ENCODE data around the gene ARMH4. TPM values are rescaled to one million over a fixed set of nuclear protein-coding genes. Genes with fewer than 3 reads are reported as not detected.

The ARMH4 gene
- total and polyA plus RNA-seq, 5 experiments from 2014 or later, result not detected

- H3K36me3 Mint-ChIP-seq, result no peaks in the 10 kb centered on the region
- H3K9me3 Mint-ChIP-seq, result no peaks in the 10 kb centered on the region
- no peak for ATAC-seq
- no peak overlapping the region for H3K4me3 Mint-ChIP-seq
- DNase-seq, result no peak
- H3K27ac Mint-ChIP-seq, result no peak overlapping the region
- peaks cover 6 to 30% (median 11%) of the 10 kb centered on the region in 5 donors for H3K27me3 Mint-ChIP-seq
- no peaks in the 10 kb centered on the region for H3K4me1 Mint-ChIP-seq
- POLR2A ChIA-PET, result no interaction called here
These were observed 165.0 kb downstream of the ARMH4 start for GRCh38 chr14:57987051-57987450.

- H3K4me3 Mint-ChIP-seq, result no peak overlapping the region
- H3K27ac Mint-ChIP-seq, result no peak overlapping the region
- POLR2A ChIA-PET, result no interaction called here
- peaks cover 0 to 23% (median 8%) of the 10 kb centered on the region in 5 donors for H3K27me3 Mint-ChIP-seq
- DNase-seq (no peak), ATAC-seq (no peak)
- H3K36me3 Mint-ChIP-seq, result no peaks in the 10 kb centered on the region
- peaks cover 0 to 1% (median 0%) of the 10 kb centered on the region in 9 donors for H3K9me3 Mint-ChIP-seq
- H3K4me1 Mint-ChIP-seq, result no peaks in the 10 kb centered on the region
These were observed 169.0 kb downstream of the ARMH4 start for GRCh38 chr14:57982804-57983634.

GRCh38 chr14:57981817-57982560 lies 170.0 kb downstream of the ARMH4 start:
- no peaks in the 10 kb centered on the region for H3K36me3 Mint-ChIP-seq
- peaks cover 0 to 23% (median 8%) of the 10 kb centered on the region in 5 donors for H3K27me3 Mint-ChIP-seq

GRCh38 chr14:57979376-57980048 lies 172.5 kb downstream of the ARMH4 start:
- peaks cover 0 to 1% (median 0%) of the 10 kb centered on the region in 9 donors for H3K9me3 Mint-ChIP-seq
- H3K4me1 Mint-ChIP-seq, result no peaks in the 10 kb centered on the region
- DNase-seq (no peak), ATAC-seq (no peak)
- POLR2A ChIA-PET, result no interaction called here
- H3K4me3 Mint-ChIP-seq, result no peak overlapping the region
- H3K27me3 Mint-ChIP-seq, result peaks cover 1 to 22% (median 9%) of the 10 kb centered on the region in 5 donors
- H3K27ac Mint-ChIP-seq, result no peak overlapping the region
- no peaks in the 10 kb centered on the region for H3K36me3 Mint-ChIP-seq

More at GRCh38 chr14:57981817-57982560, 170.0 kb downstream of the ARMH4 start:
- DNase-seq, result no peak
- no peak overlapping the region for H3K27ac Mint-ChIP-seq
- H3K4me3 Mint-ChIP-seq, result no peak overlapping the region
- no peaks in the 10 kb centered on the region for H3K4me1 Mint-ChIP-seq
- H3K9me3 Mint-ChIP-seq, result peaks cover 0 to 1% (median 0%) of the 10 kb centered on the region in 9 donors
- no peak for ATAC-seq
- POLR2A ChIA-PET, result no interaction called here

GRCh38 chr14:57976701-57977100 lies 175.3 kb downstream of the ARMH4 start:
- DNase-seq, result no peak
- Mint-ChIP-seq H3K4me1 (no peaks in the 10 kb centered on the region), H3K4me3 (no peak overlapping the region), H3K27me3 (peaks cover 0 to 19% (median 3%) of the 10 kb centered on the region in 5 donors), H3K9me3 (peaks cover 0 to 1% (median 0%) of the 10 kb centered on the region in 9 donors), H3K36me3 (no peaks in the 10 kb centered on the region), H3K27ac (no peak overlapping the region)
- no peak for ATAC-seq
- POLR2A ChIA-PET, result no interaction called here

GRCh38 chr14:57974896-57975295 lies 177.1 kb downstream of the ARMH4 start:
- no peak overlapping the region for H3K4me3 Mint-ChIP-seq
- H3K36me3 Mint-ChIP-seq, result no peaks in the 10 kb centered on the region
- no peak overlapping the region for H3K27ac Mint-ChIP-seq
- peaks cover 0 to 21% (median 5%) of the 10 kb centered on the region in 5 donors for H3K27me3 Mint-ChIP-seq
- no peaks in the 10 kb centered on the region for H3K4me1 Mint-ChIP-seq
- DNase-seq, result no peak
- peaks cover 0 to under 1% (median 0%) of the 10 kb centered on the region in 9 donors for H3K9me3 Mint-ChIP-seq
- ATAC-seq, result no peak
- POLR2A ChIA-PET, result no interaction called here

- ATAC-seq, result no peak
- peaks cover 4 to 15% (median 5%) of the 10 kb centered on the region in 5 donors for H3K27me3 Mint-ChIP-seq
These were observed 181.4 kb downstream of the ARMH4 start for GRCh38 chr14:57970594-57970993.

GRCh38 chr14:57970175-57970574 lies 181.8 kb downstream of the ARMH4 start:
- no peaks in the 10 kb centered on the region for H3K36me3 Mint-ChIP-seq
- no peaks in the 10 kb centered on the region for H3K4me1 Mint-ChIP-seq
- ATAC-seq, result no peak
- no peak overlapping the region for H3K4me3 Mint-ChIP-seq
- H3K27me3 Mint-ChIP-seq, result peaks cover 4 to 15% (median 5%) of the 10 kb centered on the region in 5 donors
- no peak for DNase-seq
- no peaks in the 10 kb centered on the region for H3K9me3 Mint-ChIP-seq
- POLR2A ChIA-PET, result no interaction called here
- no peak overlapping the region for H3K27ac Mint-ChIP-seq

More at GRCh38 chr14:57970594-57970993, 181.4 kb downstream of the ARMH4 start:
- Mint-ChIP-seq H3K9me3 (no peaks in the 10 kb centered on the region), H3K4me3 (no peak overlapping the region), H3K27ac (no peak overlapping the region), H3K4me1 (no peaks in the 10 kb centered on the region), H3K36me3 (no peaks in the 10 kb centered on the region)
- POLR2A ChIA-PET, result no interaction called here
- no peak for DNase-seq

GRCh38 chr14:57963071-57963470 lies 188.9 kb downstream of the ARMH4 start:
- H3K27ac Mint-ChIP-seq, result no peak overlapping the region
- no peak overlapping the region for H3K4me3 Mint-ChIP-seq
- POLR2A ChIA-PET, result no interaction called here
- DNase-seq (no peak), ATAC-seq (no peak)
- H3K36me3 Mint-ChIP-seq, result no peaks in the 10 kb centered on the region
- H3K27me3 Mint-ChIP-seq, result peaks cover 4 to 42% (median 20%) of the 10 kb centered on the region in 5 donors
- H3K4me1 Mint-ChIP-seq, result no peaks in the 10 kb centered on the region
- no peaks in the 10 kb centered on the region for H3K9me3 Mint-ChIP-seq

GRCh38 chr14:57962325-57963035 lies 189.5 kb downstream of the ARMH4 start:
- POLR2A ChIA-PET, result no interaction called here
- Mint-ChIP-seq H3K27ac (no peak overlapping the region), H3K27me3 (peaks cover 4 to 42% (median 20%) of the 10 kb centered on the region in 5 donors), H3K4me3 (no peak overlapping the region), H3K36me3 (no peaks in the 10 kb centered on the region), H3K9me3 (peaks cover 0 to under 1% (median 0%) of the 10 kb centered on the region in 9 donors), H3K4me1 (no peaks in the 10 kb centered on the region)
- DNase-seq, result no peak
- ATAC-seq, result no peak

- POLR2A ChIA-PET, result no interaction called here
- Mint-ChIP-seq H3K9me3 (peaks cover 0 to 3% (median 0%) of the 10 kb centered on the region in 9 donors), H3K36me3 (no peaks in the 10 kb centered on the region), H3K27me3 (peaks cover 4 to 42% (median 20%) of the 10 kb centered on the region in 5 donors), H3K4me3 (no peak overlapping the region), H3K4me1 (no peaks in the 10 kb centered on the region), H3K27ac (no peak overlapping the region)
- DNase-seq (no peak), ATAC-seq (no peak)
These were observed 190.3 kb downstream of the ARMH4 start for GRCh38 chr14:57961786-57962060.

GRCh38 chr14:57960946-57961785 lies 190.8 kb downstream of the ARMH4 start:
- no peak overlapping the region for H3K4me3 Mint-ChIP-seq
- peaks cover 4 to 41% (median 20%) of the 10 kb centered on the region in 5 donors for H3K27me3 Mint-ChIP-seq
- DNase-seq (no peak), ATAC-seq (no peak)
- no peaks in the 10 kb centered on the region for H3K36me3 Mint-ChIP-seq
- no peaks in the 10 kb centered on the region for H3K4me1 Mint-ChIP-seq
- POLR2A ChIA-PET, result no interaction called here
- no peak overlapping the region for H3K27ac Mint-ChIP-seq
- H3K9me3 Mint-ChIP-seq, result peaks cover 0 to 6% (median 0%) of the 10 kb centered on the region in 9 donors
